Fibroblast of lung (primary cell): ENCODE measurements around the gene TENM4. TPM values are rescaled to one million over a fixed set of nuclear protein-coding genes. Genes with fewer than 3 reads are reported as not detected.

ENCODE experiments used
- DNase-seq, 2 donors: peaks; one replicate each; pipeline versions ENCODE4 v3.0.0 to v3.0.0-alpha.2; 2010; ENCODE audit warnings: low read depth in 2 of 2
- H2AFZ ChIP-seq: 2 replicates; pipeline ENCODE4 v1.5.1; 2012; ENCODE audit warnings: low read length, control low read depth, inconsistent platforms
- H3K27ac ChIP-seq: 2 replicates; pipeline ENCODE4 v1.5.1; 2011; ENCODE audit warnings: low read length, control low read depth; ENCODE audit not compliant: insufficient read depth
- H3K27me3 ChIP-seq: 2 replicates; pipeline ENCODE4 v1.5.1; 2011; ENCODE audit warnings: mild to moderate bottlenecking, low read length; ENCODE audit not compliant: control insufficient read depth, insufficient read depth
- H3K36me3 ChIP-seq: 2 replicates; pipeline ENCODE4 v1.5.1; 2011; ENCODE audit warnings: low read length; ENCODE audit not compliant: control insufficient read depth, insufficient read depth
- H3K4me1 ChIP-seq: 2 replicates; pipeline ENCODE4 v1.5.1; 2011; ENCODE audit warnings: low read length; ENCODE audit not compliant: control insufficient read depth, insufficient read depth; ENCODE audit errors: extremely low read depth
- H3K4me2 ChIP-seq: 2 replicates; pipeline ENCODE4 v1.5.1; 2011; ENCODE audit warnings: low read length, control low read depth; ENCODE audit not compliant: insufficient read depth; ENCODE audit errors: extremely low read depth
- H3K4me3 ChIP-seq, 4 experiments: fragments of 200-600 bp in 1 of 4; sonication (generic) in 1 of 4; replicated peaks in 1 of 4; 2 replicates each; pipeline ENCODE4 v1.5.1; 2011 to 2016; ENCODE audit warnings: low read length in 4 of 4, low read depth in 3 of 4, mild to moderate bottlenecking in 3 of 4, control low read depth in 2 of 4, inconsistent platforms in 1 of 4, mixed read lengths in 1 of 4; ENCODE audit not compliant: insufficient read depth in 1 of 4; ENCODE audit errors: control extremely low read depth in 1 of 4
- H3K79me2 ChIP-seq: 2 replicates; pipeline ENCODE4 v1.5.1; 2012; ENCODE audit warnings: mild to moderate bottlenecking, low read length, inconsistent platforms; ENCODE audit not compliant: control insufficient read depth, insufficient read depth
- H3K9ac ChIP-seq: 2 replicates; pipeline ENCODE4 v1.5.1; 2011; ENCODE audit warnings: mild to moderate bottlenecking, low read length, control low read depth; ENCODE audit not compliant: insufficient read depth
- H3K9me3 ChIP-seq: 2 replicates; pipeline ENCODE4 v1.5.1; 2012; ENCODE audit warnings: low read depth, low read length; ENCODE audit not compliant: control insufficient read depth, insufficient read depth
- H4K20me1 ChIP-seq: 2 replicates; pipeline ENCODE4 v1.5.1; 2011; ENCODE audit warnings: low read length; ENCODE audit not compliant: control insufficient read depth, insufficient read depth; ENCODE audit errors: extremely low read depth
- EZH2 ChIP-seq: IDR thresholded peaks from 2 replicates; pipeline ENCODE4 v1.5.1; 2012; ENCODE audit warnings: low read length, control low read depth, mild to moderate bottlenecking; ENCODE audit errors: missing control alignments
- polyA plus RNA-seq, 2 donors: library from polyadenylated mRNA; depleted of rRNA in 1 of 2; stranded (reverse) in 1 of 2; unstranded in 1 of 2; fragments of >200 nt; gene quantifications; 2 replicates each; pipeline ENCODE4 v1.2.1, GENCODE V29; 2011 to 2012; ENCODE audit warnings: missing spikeins in 1 of 2
- total RNA-seq: library from RNA; depleted of rRNA; stranded (reverse); fragments of >200 nt; gene quantifications from 2 replicates; pipeline ENCODE4 v1.2.1, GENCODE V29; 2014
- TF ChIP-seq, protein P1 (sequence below), 2 donors: IDR thresholded peaks in 1 of 2; conservative IDR thresholded peaks in 1 of 2; 1 replicate in 1 of 2; 2 replicates in 1 of 2; pipeline ENCODE4 v1.5.1; 2011 to 2012; ENCODE audit warnings: low read length in 2 of 2, control low read depth in 1 of 2, inconsistent platforms in 1 of 2, low read depth in 1 of 2, mild to moderate bottlenecking in 1 of 2

The TENM4 gene
- total and polyA plus RNA-seq, 2 donors (not counting 1 experiment from before 2014, with no cell fraction given): 4.6 to 48.4 TPM

DNA sequence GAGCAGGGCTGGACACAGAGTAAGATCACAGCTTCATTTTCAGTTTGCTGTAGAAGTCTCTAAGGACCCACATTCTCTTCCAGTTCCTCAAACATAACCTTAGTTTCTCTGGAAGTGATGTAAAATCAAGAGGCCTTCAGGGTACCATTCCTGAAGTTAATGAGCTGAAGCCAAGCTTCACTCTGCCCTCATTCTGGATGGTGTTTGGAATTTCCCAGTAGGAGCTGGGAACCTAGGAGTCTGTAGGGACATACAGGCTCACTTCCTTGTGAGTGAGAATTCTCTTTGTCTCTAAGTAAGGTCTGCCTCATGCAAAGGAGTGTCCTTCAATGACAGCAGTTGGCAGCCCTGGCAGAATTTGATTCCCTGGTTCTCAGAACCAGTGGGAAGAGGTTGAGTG is 723.8 kb downstream of the TENM4 start:
- no peak for TF ChIP-seq EZH2
- no peaks in the 10 kb centered on the region for H3K36me3 ChIP-seq
- no peaks in the 10 kb centered on the region for H3K4me1 ChIP-seq

DNA sequence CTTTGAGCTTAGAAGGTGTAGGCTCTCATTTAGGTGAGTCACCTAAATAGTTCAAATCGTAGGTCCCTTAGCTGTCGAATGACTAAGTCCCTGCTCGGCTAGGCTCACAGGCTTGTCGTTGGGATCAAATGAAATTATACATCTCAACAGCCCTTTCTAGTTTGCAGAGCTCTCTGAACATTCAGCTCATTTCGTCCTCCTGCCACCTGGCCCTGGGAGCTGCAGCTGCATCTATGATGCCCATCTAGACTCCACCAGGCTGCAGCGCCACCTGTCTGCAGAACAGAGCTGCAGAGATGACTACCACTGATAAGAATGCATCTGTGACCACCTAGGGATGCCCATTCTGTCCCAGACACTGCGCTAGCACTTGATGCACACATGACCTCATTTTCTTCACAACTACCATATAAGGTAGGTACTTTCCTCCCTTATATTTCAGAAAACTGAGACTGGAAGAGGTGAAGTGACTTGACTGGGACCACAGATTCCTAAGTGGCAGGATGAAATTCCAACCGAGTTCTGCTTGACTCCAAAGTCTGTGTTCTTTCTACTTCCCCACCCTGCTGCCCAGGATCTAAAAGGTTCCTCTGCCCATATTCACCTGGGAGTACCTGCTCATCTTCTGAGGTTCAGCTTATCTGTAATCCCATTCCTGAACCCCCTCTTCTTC is 725.1 kb downstream of the TENM4 start:
- no peak overlapping the region for H3K4me3 ChIP-seq
- no peaks in the 10 kb centered on the region for H3K4me1 ChIP-seq
- H3K4me2 ChIP-seq: peak overlapping the region; percentile 6
- peak; percentile 63 to 90 for DNase-seq
- no peaks in the 10 kb centered on the region for H3K9me3 ChIP-seq
- no peak overlapping the region for H3K9ac ChIP-seq
- no peaks in the 10 kb centered on the region for H4K20me1 ChIP-seq
- no peaks in the 10 kb centered on the region for H3K36me3 ChIP-seq
- no peak overlapping the region for H2AFZ ChIP-seq
- no peaks in the 10 kb centered on the region for H3K27me3 ChIP-seq
- H3K79me2 ChIP-seq: no peaks in the 10 kb centered on the region
- TF ChIP-seq, protein P1, sequence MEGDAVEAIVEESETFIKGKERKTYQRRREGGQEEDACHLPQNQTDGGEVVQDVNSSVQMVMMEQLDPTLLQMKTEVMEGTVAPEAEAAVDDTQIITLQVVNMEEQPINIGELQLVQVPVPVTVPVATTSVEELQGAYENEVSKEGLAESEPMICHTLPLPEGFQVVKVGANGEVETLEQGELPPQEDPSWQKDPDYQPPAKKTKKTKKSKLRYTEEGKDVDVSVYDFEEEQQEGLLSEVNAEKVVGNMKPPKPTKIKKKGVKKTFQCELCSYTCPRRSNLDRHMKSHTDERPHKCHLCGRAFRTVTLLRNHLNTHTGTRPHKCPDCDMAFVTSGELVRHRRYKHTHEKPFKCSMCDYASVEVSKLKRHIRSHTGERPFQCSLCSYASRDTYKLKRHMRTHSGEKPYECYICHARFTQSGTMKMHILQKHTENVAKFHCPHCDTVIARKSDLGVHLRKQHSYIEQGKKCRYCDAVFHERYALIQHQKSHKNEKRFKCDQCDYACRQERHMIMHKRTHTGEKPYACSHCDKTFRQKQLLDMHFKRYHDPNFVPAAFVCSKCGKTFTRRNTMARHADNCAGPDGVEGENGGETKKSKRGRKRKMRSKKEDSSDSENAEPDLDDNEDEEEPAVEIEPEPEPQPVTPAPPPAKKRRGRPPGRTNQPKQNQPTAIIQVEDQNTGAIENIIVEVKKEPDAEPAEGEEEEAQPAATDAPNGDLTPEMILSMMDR (conservative IDR thresholded peaks at IDR 0.05 in 1 of 2, IDR thresholded peaks at IDR 0.05 in 1 of 2; ENCODE audit: low read depth in 1 of 2, low read length in 2 of 2): peak; percentile 49 to 70
- no peak for TF ChIP-seq EZH2
- no peak overlapping the region for H3K27ac ChIP-seq

More for the DNA sequence above, 723.8 kb downstream of the TENM4 start:
- Histone ChIP-seq H3K9ac (no peak overlapping the region), H3K79me2 (no peaks in the 10 kb centered on the region), H3K27ac (no peak overlapping the region), H3K4me2 (no peak overlapping the region), H3K27me3 (no peaks in the 10 kb centered on the region), H3K4me3 (no peak overlapping the region), H4K20me1 (no peaks in the 10 kb centered on the region), H2AFZ (no peak overlapping the region), H3K9me3 (no peaks in the 10 kb centered on the region)
- no peak for DNase-seq

DNA sequence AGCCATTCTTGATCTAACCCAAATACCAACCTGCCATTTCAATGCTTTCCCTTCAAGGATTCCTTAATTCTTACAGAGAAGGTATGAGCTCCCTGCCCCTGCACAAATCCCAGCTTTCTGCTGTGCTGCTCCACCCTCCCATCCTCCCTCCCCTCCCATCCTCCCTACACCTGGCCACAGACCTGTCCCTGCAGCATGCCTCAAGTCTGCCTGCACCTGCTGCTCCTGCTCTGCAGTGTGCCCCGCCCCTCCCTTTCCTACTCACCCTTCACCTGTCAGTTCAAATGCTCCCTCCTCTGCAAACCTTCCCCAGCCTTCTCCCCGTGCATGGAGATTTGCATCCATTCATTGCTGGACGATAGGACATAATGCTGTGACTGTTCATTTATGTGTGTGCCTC is 726.3 kb downstream of the TENM4 start:
- Histone ChIP-seq H3K79me2 (no peaks in the 10 kb centered on the region), H3K27me3 (no peaks in the 10 kb centered on the region), H3K4me2 (no peak overlapping the region), H3K9me3 (no peaks in the 10 kb centered on the region), H3K4me3 (no peak overlapping the region), H2AFZ (no peak overlapping the region), H3K9ac (no peak overlapping the region), H3K27ac (no peak overlapping the region), H3K4me1 (no peaks in the 10 kb centered on the region), H3K36me3 (no peaks in the 10 kb centered on the region), H4K20me1 (no peaks in the 10 kb centered on the region)
- TF ChIP-seq, protein P1 (conservative IDR thresholded peaks at IDR 0.05 in 1 of 2, IDR thresholded peaks at IDR 0.05 in 1 of 2; ENCODE audit: low read depth in 1 of 2, low read length in 2 of 2): no peak
- TF ChIP-seq EZH2: no peak
- no peak for DNase-seq
